ENCODE results near the gene UNKL.

UNKL gene

DNA sequence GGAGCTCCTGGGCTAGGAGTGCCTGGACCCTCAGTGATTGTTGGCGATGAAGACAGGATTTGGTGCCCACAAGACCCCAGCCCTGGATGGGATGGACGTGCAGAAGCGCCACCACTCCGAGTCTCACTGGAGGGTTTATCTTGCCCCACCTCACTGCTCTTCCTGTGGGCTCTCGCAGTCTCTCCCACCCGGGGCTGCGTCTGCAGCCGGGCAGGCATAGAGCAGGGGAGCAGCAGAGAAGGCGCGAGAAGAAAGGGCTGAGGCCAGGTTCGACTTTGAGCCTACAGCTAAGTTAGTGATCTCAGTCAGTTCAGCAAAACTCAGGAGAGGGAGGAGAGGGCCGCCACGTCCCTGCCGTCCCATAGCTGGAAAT, 98.5 kb downstream of the UNKL start:
- Histone ChIP-seq H3K9me3 (ENCODE audit: control insufficient read depth, insufficient read depth, low read depth, low read length) (no peaks in the 10 kb centered on the region), H3K36me3 (ENCODE audit: control insufficient read depth in 2 of 2, insufficient read depth in 1 of 2, low read length in 2 of 2) (peaks cover 14 to 96% of the 10 kb centered on the region in 2 experiments; a peak in 2 of 3 replicates), H3K4me1 (ENCODE audit: control insufficient read depth, insufficient read depth, low read length) (peaks cover 7% of the 10 kb centered on the region), H3K27ac (ENCODE audit: extremely low read depth, low read depth, low read length) (no peak overlapping the region), H3K4me3 (ENCODE audit: low read depth, low read length) (no peak overlapping the region)
- TF ChIP-seq ZNF266 (tag by site-specific recombination; IDR thresholded peaks at IDR 0.05; ENCODE audit: low read depth) (no peak), ZNF549 (tag by site-specific recombination; IDR thresholded peaks at IDR 0.05) (no peak)
- POLR2A ChIA-PET = interaction anchor here (1.1 kb wide), 1 partner anchor 11 kb away, joined by 4 read pairs; no protein-coding TSS in a partner anchor
- CTCF ChIA-PET = interaction anchor here (0.5 to 1.3 kb wide), 3 partner anchors 19 to 75 kb away, joined by 3 read pairs; no protein-coding TSS in a partner anchor

- ChIA-PET CTCF (interaction anchor here (0.5 to 1.3 kb wide), 3 partner anchors 20 to 75 kb away, joined by 3 read pairs; no protein-coding TSS in a partner anchor), POLR2A (no interaction called here)
- H3K4me1 ChIP-seq (ENCODE audit: control insufficient read depth, insufficient read depth, low read length) = peaks cover 8% of the 10 kb centered on the region
- H3K36me3 ChIP-seq (ENCODE audit: control insufficient read depth in 2 of 2, insufficient read depth in 1 of 2, low read length in 2 of 2) = peaks cover 14 to 94% of the 10 kb centered on the region in 2 experiments; a peak in 2 of 3 replicates
- no peak overlapping the region for H3K27ac ChIP-seq (ENCODE audit: extremely low read depth, low read depth, low read length)
- H3K9me3 ChIP-seq (ENCODE audit: control insufficient read depth, insufficient read depth, low read depth, low read length) = no peaks in the 10 kb centered on the region
- no peak overlapping the region for H3K4me3 ChIP-seq (ENCODE audit: low read depth, low read length)
- TF ChIP-seq HOXA7 (CRISPR knock-in tag; IDR thresholded peaks at IDR 0.05; ENCODE audit: borderline replicate concordance) (no peak), ZNF112 (tag by site-specific recombination; IDR thresholded peaks at IDR 0.05) (no peak), ZFP69B (tag by site-specific recombination; IDR thresholded peaks at IDR 0.05) (no peak), ZNF169 (tag by site-specific recombination; IDR thresholded peaks at IDR 0.05) (no peak), BCL11A (tag by site-specific recombination; IDR thresholded peaks at IDR 0.05; ENCODE audit: low read depth) (no peak), ZNF776 (tag by site-specific recombination; IDR thresholded peaks at IDR 0.05; ENCODE audit: borderline replicate concordance) (no peak), KLF10 (tag by site-specific recombination; IDR thresholded peaks at IDR 0.05) (no peak), ZNF24 (tag by site-specific recombination; IDR thresholded peaks at IDR 0.05) (no peak), FEZF1 (tag by site-specific recombination; IDR thresholded peaks at IDR 0.05) (no peak), ZNF529 (tag by site-specific recombination; IDR thresholded peaks at IDR 0.05; ENCODE audit: insufficient replicate concordance) (no peak), ZNF580 (tag by site-specific recombination; IDR thresholded peaks at IDR 0.05) (no peak)
These were observed 99.1 kb downstream of the UNKL start for GRCh38 chr16:1315081-1316032.

- no peak overlapping the region for H3K27ac ChIP-seq (ENCODE audit: extremely low read depth, low read depth, low read length)
- H3K36me3 ChIP-seq (ENCODE audit: control insufficient read depth in 2 of 2, insufficient read depth in 1 of 2, low read length in 2 of 2) = peaks cover 14 to 86% of the 10 kb centered on the region in 2 experiments; a peak in 2 of 3 replicates
- no peaks in the 10 kb centered on the region for H3K9me3 ChIP-seq (ENCODE audit: control insufficient read depth, insufficient read depth, low read depth, low read length)
- no peak overlapping the region for H3K4me3 ChIP-seq (ENCODE audit: low read depth, low read length)
- POLR2A ChIA-PET = no interaction called here
- TF ChIP-seq ZNF510 (tag by site-specific recombination; IDR thresholded peaks at IDR 0.05; ENCODE audit: insufficient replicate concordance) = no peak
- no peak for TF ChIP-seq ZXDB (tag by site-specific recombination; IDR thresholded peaks at IDR 0.05)
- no peak for TF ChIP-seq ZNF473 (tag by site-specific recombination; IDR thresholded peaks at IDR 0.05)
- TF ChIP-seq ZSCAN16 (tag by site-specific recombination; IDR thresholded peaks at IDR 0.05) = no peak
- TF ChIP-seq ZNF600 (tag by site-specific recombination; IDR thresholded peaks at IDR 0.05) = no peak
- TF ChIP-seq ZNF341 (tag by site-specific recombination; IDR thresholded peaks at IDR 0.05; ENCODE audit: low read depth) = no peak
- no peak for TF ChIP-seq ZEB2 (tag by site-specific recombination; IDR thresholded peaks at IDR 0.05)
- no peak for TF ChIP-seq ZFHX2 (tag by site-specific recombination; conservative IDR thresholded peaks at IDR 0.05)
- no peak for TF ChIP-seq ZNF239 (tag by site-specific recombination; IDR thresholded peaks at IDR 0.05)
- TF ChIP-seq ZNF37A (tag by site-specific recombination; IDR thresholded peaks at IDR 0.05) = no peak
- TF ChIP-seq SCRT2 (tag by site-specific recombination; IDR thresholded peaks at IDR 0.05) = no peak
- no peak for TF ChIP-seq ZNF521 (tag by site-specific recombination; IDR thresholded peaks at IDR 0.05)
- peaks cover 8% of the 10 kb centered on the region for H3K4me1 ChIP-seq (ENCODE audit: control insufficient read depth, insufficient read depth, low read length)
- CTCF ChIA-PET = no interaction called here
These were observed 100.0 kb downstream of the UNKL start for GRCh38 chr16:1314399-1315068.
